Kidney capillary endothelial cell (primary cell): ENCODE data around the gene MPC1.
"Not testable (repeated sequence)": the region's sequence is repeated elsewhere in the genome, so short reads cannot be mapped to it uniquely, and the experiment has no call there.

ENCODE experiments used
- DNase-seq: peaks from one replicate; pipeline ENCODE4 v3.0.0-alpha.2; 2018; ENCODE audit warnings: low spot score

The MPC1 gene

DNA sequence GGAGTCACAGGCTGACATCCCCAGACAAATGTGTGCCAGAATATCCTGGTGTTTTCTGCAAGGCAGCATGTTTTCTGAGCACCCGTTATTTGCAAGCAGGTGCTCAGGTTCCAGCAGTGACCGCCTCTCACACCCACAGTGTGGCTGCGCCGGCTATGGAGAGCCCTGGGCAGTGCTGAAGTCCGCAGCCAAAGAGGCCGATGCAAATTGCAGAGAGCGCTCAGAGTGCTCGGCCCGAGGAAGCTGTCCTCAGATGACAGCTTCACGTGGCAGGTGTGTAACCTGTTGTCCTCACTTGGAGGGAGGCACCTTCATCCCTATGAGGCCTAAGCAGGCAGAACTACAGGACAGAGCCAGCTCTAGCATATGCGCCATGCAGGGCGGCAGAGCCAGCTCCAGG lies 23.5 kb upstream of the MPC1 start:
- no peak for DNase-seq

DNA sequence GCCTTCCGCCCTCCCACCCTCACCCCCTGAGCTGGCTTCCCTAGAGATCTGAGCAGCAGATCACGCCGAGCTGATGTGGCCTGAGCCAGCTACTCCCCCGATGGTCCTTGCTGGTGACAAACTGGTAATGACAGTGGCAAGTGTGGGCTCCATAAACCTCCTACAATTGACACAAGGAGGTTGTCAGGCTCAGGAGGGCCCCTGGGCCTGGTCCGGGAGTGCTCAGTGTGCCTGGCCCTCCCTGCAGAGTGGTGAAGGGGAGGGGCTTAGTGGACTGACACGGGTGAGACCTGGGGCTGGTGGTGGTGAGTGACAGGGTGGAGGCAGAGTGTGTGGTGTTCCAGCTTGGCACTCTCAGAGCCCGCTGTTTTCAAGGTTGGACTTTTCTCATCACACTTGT lies 22.6 kb upstream of the MPC1 start:
- DNase-seq: no peak

DNA sequence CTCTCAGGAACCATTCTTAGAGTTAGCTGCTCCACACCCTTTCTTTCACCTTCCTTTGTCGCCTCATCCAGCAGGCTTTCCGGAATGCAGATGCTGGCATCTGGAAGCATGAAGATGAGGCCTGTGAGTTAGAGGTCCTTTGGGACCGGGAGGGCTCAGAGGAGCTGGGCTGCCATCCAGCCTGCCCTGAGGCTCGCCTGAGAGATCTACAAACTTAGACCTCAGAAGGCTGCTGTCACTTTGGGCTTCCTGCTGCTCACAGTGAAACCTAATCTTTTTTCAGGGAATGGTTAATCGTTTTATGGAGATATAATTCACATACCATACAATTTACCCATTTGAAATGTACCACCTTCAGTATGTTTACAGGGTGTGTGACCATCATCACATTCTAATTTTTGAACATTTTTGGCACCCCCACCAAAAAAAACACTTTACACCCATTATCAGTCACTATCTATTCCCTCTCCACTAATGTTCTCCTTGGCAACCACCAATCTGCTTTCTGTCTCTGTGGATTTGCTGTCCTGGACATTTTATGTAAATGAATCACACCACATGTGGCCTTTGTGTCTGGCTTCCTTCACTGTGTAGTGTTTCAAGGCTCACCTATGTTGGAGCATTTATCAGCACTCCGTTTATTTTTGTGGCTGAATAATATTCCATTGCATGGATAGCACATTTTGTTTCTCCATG lies 20.0 kb upstream of the MPC1 start:
- DNase-seq: no peak

DNA sequence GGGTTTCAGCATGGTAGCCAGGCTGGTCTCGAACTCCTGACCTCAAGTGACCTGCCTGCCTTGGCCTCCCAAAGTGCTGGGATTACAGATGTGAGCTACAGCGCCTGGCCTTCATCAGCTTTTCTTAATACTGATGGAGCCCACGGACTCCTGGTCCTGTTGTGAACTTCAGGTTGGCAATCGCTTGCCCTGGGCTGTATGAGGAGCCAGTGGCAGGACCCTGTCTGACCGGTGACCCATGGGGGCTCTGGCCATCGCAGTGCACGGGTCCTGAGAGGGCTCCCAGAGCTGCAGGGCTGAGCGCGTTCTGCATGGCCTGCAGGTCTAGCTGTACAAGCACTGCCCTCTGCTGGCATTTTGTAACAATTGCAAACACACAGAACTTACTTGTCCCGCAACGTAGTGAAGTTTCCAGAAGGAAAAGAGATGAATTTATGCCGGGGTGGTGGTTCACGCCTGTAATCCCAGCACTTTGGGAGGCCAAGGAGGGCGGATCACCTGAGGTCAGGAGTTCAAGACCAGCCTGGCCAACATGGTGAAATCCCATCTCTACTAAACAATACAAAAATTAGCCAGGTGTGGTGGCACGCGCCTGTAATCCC lies 18.0 kb upstream of the MPC1 start:
- peak; percentile 57 for DNase-seq

DNA sequence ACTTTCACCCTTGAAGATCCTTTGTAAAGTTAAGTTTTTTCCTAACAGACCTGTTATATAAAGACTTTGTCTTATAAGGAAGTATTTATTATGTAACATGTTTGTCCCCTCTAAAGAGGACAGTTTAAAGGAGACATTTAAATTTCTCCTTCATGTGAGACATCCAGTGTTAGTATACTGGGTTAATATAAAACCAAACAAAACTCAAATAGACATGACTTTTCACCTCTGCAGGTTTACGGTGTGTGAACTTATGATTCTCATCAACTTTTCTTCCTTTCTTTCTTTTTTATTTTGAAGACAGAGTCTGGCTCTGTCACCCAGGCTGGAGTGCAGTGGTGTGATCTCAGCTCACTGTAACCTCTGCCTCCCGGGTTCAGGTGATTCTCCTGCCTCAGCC lies 17.4 kb upstream of the MPC1 start:
- DNase-seq: no peak

DNA sequence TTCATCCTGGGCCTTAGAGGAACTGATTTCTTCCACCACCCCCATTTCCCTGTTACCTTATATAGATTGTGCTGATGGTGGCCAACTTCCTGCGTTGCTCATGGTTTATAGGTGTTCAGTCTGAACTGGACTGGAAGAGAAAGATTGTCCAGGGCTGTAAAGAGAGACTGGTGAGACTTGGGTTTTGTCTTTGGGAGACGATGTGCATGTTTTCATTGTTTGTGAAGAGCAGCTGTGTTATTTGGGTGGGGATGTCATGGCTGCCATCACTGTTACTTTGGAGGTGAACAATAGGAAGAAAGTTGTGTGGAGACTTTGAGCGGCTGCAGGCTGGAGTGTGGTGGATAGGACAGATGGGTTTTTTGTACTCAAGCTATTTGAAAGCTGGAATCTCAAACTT lies 15.6 kb upstream of the MPC1 start:
- no peak for DNase-seq

DNA sequence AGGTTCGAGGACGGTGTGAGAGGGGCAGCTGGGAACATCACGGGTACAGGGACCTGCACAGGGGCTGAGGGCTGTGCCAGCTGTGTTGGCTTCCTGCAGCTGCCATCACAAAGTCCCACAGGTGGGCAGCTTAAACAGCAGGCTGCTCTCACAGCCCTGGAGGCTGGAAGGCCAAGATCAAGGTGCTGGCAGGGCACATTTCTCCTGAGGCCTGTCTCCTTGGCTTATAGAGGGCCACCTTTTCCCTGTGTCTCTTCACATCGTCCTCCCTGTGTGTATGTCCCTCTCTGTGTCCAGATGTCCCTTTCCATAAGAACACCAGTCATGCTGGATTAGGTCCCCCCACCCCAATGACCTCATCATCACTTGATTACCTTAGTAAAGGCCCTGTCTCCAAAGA lies 15.1 kb upstream of the MPC1 start:
- DNase-seq: no peak

DNA sequence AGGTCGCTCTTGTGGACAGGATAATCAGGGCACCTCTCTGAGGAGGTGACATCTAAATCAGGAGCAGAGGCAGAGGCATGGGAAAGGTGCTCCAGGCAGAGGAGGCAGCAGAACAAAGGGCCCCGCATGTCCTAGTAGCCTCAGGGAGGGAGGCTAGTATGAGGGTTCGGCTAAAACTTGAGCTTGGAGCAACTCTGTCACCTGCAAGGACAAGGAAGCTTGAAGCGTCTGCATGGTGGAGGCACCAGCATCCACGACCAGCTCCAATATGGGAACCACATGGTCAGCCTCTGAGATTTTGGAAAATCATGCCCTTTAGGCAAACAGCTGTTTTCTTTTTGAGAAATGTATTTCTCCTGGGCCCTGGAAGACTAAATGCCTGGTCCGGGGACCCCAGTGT lies 13.0 kb upstream of the MPC1 start:
- DNase-seq: no peak

DNA sequence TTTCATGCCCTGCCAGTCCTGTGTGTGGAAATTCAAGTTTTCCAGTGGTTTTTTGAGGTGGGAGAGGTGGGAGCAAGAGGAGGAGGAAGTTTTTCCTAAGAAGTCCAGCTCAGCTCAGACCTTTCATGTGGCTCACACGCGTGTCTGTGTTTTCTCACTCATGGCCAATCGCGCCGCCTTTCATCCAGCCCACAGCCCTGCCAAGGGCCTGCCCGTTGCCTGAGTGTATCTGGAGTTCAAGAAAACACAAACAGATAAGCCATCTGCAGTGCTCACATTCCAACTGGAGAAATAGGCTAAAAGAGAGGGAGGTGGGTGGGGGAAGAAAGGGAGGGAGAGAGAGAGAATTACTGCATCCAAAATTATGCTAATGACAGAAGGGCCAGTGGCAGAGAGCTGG lies 12.6 kb upstream of the MPC1 start:
- no peak for DNase-seq

DNA sequence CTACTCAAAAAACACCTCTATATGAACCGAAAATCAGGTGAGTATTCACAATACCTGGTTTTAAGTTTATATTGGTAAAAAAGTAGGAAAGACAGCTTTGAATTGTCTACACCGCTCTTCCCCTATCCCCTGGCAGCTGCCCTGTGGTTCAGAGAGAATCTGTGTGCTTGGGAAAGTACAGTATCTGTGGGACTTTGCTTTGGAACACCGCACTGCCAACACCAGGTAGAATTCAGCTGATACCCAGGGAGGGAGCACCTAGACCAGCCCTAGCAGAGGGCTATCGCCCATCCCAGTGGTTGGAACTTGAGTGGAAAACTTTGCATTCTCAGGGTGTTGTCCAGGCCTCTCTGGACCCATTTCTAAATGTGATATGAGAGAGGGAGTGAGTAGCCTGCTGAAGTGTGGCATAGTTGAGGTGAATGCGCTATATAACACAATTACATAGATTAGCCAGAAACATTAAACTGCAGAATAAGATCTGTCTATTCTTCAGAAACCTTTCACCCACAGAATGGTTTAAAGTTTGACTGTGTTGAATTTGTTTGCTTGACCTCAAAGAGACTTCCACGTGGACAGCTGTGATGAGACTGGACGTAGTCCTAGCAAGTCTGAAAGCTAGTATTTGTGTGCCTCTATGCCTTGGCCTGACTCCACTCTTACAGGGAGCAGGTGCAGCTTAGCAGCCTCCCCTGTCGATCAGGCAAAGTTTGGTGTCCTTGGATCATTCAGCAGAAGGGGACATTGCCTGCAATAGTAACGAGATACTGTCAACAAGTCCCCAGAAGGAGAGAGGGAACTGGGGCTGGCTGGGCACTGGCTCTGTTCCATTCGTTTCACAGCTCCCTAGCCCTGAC lies 11.5 kb upstream of the MPC1 start:
- no peak for DNase-seq

DNA sequence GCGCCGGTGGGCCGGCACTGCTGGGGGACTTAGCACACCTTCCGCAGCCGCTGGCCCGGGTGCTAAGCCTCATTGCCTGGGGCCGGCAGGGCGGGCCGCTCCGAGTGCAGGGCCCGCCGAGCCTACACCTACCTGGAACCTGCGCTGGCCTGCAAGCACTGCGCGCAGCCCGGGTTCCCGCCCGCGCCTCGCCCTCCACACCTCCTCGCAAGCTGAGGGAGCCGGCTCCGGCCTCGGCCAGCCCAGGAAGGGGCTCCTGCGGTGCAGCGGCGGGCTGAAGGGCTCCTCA lies 10.7 kb upstream of the MPC1 start:
- DNase-seq: no peak

DNA sequence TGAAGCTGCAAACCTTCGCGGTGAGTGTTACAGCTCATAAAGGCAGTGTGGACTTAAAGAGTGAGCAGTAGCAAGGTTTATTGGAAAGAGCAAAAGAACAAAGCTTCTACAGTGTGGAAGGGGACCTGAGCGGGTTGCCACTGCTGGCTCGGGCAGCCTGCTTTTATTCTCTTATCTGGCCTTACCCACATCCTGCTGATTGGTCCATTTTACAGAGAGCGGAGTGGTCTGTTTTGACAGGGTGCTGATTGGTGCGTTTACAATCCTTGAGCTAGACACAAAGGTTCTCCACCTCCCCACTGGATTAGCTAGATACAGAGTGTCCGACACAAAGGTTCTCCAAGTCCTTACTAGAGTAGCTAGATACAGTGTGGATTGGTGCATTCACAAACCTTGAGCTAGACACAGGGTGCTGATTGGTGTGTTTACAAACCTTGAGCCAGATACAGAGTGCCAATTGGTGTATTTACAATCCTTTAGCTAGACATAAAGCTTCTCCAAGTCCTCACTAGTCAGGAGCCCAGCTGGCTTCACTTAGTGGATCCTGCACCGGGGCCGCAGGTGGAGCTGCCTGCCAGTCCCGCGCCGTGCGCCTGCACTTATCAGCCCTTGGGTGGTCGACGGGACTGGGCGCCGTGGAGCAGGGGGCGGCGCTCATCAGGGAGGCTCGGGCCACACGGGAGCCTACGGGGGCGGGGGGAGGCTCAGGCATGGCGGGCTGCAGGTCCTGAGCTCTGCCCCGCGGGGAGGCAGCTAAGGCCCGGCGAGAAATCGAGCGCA lies 10.2 kb upstream of the MPC1 start:
- not testable (repeated sequence) for DNase-seq

DNA sequence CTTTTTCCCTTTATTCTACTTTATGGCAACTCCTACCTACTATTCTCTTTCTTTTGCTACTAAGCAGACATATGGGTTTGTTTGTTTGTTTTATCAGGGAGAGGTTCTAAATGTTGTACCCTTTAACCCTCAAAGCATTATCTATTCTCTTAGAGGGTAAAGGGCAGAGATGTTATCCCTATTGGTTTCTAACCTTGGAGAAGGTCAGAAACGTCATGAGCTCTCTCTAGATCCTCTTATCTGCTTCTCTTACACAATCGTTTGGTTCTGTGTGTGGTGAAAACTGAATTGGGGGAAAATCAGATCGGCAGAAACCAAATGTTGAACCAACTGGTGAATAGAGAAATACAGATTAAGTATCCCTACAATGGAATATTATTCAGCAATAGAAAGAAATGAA lies 6.4 kb upstream of the MPC1 start:
- no peak for DNase-seq

DNA sequence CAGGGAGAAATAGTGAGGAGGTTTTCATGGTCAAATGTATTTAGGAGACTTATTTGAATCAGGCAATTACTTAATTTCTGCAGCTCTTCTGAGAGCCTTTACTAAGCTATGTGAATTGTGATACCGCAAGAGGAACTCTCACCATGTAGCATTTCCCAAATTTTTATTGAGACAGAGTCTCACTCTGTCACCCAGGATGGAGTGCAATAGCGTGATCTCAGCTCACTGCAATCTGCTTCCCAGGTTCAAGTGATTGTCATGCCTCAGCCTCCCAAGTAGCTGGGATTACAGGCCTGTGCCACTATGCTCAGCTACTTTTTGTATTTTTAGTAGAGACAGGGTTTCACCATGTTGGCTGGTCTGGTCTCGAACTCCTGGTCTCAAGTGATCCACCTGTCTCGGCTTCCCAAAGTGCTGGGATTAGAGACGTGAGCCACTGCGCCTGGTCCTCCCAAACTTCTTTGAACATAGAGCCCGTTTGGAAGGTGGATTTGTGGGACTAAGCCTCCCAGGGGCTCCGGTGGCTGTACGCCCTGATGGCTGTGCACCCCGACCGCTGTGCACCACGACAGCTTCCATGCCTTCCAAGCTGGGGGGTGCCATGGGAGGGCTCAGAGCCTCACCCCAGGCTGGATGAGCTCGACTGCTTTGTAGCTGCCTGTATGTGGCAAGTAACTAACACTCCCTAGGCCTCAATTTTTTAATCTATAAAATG lies 5.7 kb upstream of the MPC1 start:
- no peak for DNase-seq

DNA sequence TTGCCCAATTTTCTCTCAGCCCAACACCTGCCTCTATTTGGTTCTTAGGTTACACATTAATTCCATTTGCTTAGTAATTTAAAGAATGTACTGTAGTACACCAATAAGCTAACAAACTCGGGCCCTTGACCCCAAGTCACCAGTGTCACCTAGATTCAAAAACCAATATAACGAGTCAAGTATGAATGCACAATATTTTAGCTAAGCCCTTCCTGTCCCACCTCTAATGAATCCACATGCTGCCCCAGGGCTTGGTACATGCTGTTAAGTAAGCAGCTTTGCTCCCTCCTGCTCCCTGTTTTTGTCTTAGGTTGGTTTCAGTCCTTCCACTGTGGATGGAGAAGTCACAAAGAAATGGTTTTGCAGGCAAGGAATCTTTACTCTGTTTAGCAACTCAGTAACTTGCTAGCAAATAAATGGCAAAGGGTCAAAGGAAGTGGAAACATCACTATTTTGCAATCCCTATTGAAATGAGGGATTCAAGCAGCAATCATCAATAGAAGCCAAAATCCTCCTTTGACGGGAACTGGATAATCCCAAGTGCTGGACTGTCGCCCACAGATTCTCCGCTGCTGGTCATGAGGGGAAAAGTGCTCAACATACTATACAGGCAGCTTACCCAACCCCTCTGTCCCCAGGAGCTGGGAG lies 5.0 kb upstream of the MPC1 start:
- no peak for DNase-seq

DNA sequence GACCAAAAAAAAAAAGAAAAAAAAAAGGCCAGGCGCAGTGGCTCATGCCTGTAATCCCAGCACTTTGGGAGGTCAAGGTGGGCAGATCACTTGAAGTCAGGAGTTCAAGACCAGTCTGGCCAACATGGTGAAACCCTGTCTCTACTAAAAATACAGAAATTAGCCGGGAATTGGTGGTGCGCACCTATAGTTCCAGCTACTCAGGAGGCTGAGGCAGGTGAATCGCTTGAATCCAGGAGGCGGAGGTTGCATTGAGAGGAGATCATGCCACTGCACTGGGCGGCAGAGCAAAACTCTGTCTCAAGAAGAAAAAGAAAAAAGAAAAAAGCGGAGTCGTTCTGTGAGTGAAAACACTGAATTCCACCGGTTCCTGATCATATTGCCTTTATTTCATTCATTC lies 4.4 kb upstream of the MPC1 start:
- DNase-seq: not testable (repeated sequence)

DNA sequence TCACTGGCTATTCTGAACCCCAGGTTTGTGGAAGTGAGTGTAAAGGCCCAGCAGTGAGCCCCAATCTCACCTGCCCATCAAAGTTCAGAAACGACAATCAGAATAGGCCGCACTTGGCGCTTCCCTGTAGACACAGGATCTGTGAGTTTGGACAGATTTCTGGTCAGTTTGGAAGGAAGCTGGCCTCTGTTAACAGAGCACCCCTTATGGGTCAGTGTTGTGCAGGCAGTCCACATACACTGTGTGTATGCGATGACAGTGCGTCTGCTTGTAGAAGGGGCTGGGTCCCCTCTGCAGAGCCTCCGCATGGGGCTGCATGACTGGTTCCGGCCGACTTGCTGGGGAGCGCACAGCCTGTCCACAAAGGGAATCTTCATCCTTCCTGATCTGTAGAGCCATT lies 3.4 kb upstream of the MPC1 start:
- no peak for DNase-seq

DNA sequence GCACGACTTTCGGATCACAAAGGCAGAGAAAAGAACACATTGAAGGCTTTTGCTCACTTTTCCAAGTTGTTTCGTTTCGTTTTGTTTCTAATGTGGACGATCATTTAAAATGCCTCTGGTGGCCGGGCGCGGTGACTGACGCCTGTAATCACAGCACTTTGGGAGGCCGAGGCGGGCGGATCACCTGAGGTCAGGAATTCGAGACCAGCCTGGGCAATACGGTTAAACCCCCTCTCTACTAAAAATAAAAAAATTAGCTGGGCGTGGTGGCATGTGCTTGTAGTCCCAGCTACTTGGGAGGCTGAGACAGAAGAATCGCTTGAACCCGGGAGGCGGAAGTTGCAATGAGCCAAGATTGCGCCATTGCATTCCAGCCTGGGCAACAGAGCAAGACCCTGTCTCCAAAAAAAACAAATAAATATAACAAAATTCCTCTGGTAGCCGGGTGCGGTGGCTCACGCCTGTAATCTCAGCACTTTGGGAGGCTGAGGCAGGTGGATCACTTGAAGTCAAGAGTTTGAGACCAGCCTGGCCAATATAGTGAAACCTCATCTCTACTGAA lies 1.1 kb upstream of the MPC1 start:
- not testable (repeated sequence) for DNase-seq

DNA sequence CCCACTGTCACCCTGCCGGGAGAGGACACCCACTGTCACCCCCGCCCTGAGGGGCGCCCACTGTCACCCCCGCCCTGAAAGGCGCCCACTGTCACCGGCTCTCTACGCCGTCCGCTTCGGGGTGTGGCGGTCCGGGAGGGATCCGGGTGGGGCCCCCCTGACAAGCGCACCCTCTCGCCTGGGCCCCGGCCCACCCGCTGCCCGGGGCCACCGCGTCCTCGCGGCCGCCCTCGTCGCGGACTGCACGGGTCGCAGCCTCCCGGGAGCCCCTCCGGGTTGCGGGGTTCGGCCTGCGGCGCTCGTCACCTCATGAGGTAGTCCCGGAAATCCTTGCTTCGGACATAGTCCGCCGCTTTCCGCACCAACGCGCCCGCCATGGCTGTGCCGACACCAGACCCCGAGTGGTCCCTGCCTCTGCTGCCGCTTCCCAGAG lies 224 bp downstream of the MPC1 start:
- no peak for DNase-seq

DNA sequence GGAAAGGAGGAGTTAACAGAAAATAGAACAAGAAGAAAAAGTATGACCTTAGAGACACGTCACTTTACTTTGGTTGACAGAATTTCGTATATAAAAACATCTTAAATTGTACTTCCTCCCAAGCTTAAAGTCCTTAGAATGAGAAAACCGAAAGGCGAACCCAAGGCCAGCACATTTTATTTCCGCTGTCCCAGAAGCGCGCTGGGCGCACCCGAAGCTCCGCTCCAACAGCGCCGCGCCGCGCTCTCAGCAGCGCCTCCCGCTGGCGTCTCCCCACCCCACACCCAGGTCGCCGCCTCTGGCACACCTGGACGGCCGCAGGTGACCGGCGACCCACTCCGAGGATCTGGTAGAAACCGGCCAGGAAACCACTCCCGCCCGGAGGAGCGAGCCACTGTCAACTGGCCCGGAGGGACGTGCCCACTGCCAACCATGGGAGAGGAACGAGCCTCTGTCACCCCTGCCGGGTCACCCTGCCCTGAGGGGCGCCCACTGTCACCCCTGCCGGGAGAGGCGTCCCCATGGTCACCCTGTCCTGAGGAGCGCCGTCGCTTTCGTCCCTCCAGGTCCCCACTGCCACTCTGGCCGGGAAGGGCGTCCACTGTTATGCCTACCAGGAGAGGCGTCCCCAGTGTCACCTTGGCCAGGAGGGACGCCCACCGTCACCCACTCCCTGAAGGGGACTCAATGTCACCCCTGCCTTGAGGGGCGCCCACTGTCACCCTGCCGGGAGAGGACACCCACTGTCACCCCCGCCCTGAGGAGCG lies 824 bp downstream of the MPC1 start:
- peak; percentile 58 for DNase-seq

DNA sequence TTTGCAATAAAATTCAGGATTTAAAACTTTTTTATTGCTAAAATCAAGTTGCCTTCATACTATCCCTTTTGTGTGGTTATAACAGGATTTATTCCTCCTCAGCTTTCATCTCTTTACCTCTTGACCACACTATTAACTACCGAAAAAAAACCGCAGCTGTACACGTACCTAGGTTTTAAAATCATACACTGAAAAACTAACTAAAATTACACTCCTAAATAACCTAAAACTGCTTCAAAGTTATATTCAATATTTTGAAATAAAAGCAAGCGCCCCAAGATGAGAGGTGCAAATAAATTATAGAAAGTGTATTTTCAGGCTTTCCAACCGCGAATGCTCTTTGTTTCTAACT lies 1.4 kb downstream of the MPC1 start:
- no peak for DNase-seq
